ENCODE data around the gene EGLN3. TPM values are rescaled to one million over a fixed set of nuclear protein-coding genes. Genes with fewer than 3 reads are reported as not detected.

Gene EGLN3
- total and polyA plus RNA-seq, 4 donors: 0.33 to 46.7 (median 19.8) TPM

- Histone ChIP-seq H3K27ac (ENCODE audit: low read depth in 1 of 2, low read length in 2 of 2) (peak overlapping the region in 1 of 2 donors; percentile 47), H3K4me3 (ENCODE audit: low read length in 2 of 2) (peak overlapping the region in 1 of 2 donors; percentile 33), H3K4me1 (ENCODE audit: control insufficient read depth in 1 of 2, insufficient read depth in 2 of 2, low read length in 2 of 2) (no peaks in the 10 kb centered on the region), H3K36me3 (ENCODE audit: control insufficient read depth in 1 of 2, insufficient read depth in 2 of 2, low read length in 1 of 2) (no peaks in the 10 kb centered on the region), H3K27me3 (ENCODE audit: control insufficient read depth in 1 of 2, insufficient read depth in 2 of 2, low read length in 1 of 2) (peaks cover 0 to 1% of the 10 kb centered on the region in 2 donors), H3K9me3 (ENCODE audit: control insufficient read depth, low read length) (no peaks in the 10 kb centered on the region)
- intact Hi-C loops (cut with DNase I): no loop called here
- DNase-seq: no peak
- WGBS, 2 donors: 7 to 11% methylated on average over 5 of the region's 5 CpGs
- ATAC-seq (ENCODE audit: low FRiP score): no peak
Measured at GRCh38 chr14:33946679-33947476, 4.0 kb downstream of the EGLN3 start.

DNA sequence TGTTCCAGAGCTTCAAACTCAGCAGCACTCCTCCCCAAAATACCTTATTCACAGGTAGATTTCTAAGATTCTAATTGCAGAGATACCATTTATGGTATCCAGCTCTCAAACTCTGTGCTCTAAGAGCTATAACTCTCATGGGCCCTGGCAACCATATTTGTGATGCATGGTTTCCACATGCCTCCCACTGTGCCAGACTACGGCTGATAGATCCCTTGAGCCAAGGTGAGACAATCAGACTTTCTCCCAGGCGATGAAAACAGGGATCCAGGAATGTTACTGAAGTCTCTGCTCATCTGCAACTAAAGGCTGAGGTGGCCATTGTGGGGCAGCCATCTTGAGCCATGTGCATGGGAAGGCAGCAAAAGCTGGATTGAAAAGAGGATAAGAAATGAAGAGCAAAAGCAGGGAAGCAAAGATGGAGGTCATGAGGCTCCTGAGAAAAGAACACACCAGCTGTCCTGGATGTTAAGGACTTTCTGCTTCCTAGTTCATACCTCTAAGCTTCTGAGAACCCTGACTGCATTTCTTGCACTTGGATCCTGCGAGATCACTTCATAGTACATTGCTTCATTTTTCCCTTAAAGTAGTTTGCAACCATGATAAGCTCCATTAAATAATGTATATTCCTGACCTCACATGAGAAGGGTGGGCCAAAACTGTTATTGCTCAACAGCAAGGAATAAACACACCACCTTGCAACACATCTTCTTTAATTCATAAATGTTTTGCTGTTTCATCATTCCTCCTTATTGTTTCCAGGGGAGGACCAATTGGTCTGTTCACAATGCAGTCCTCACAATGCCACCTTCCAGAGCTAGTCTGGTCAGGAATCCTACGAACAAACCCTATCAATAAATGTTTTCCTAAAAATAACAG lies 5.4 kb downstream of the EGLN3 start:
- WGBS, 2 donors: 86 to 94% methylated on average over 4 of the region's 4 CpGs
- Histone ChIP-seq H3K27ac (ENCODE audit: low read depth in 1 of 2, low read length in 2 of 2) (no peak overlapping the region), H3K9me3 (ENCODE audit: control insufficient read depth, low read length) (no peaks in the 10 kb centered on the region), H3K36me3 (ENCODE audit: control insufficient read depth in 1 of 2, insufficient read depth in 2 of 2, low read length in 1 of 2) (no peaks in the 10 kb centered on the region), H3K27me3 (ENCODE audit: control insufficient read depth in 1 of 2, insufficient read depth in 2 of 2, low read length in 1 of 2) (peaks cover 0 to 1% of the 10 kb centered on the region in 2 donors), H3K4me3 (ENCODE audit: low read length in 2 of 2) (no peak overlapping the region), H3K4me1 (ENCODE audit: control insufficient read depth in 1 of 2, insufficient read depth in 2 of 2, low read length in 2 of 2) (peaks cover 0 to 2% of the 10 kb centered on the region in 2 donors)
- intact Hi-C loops (cut with DNase I): no loop called here
- no peak for DNase-seq
- ATAC-seq (ENCODE audit: low FRiP score): no peak

- H3K9me3 ChIP-seq (ENCODE audit: control insufficient read depth, low read length): no peaks in the 10 kb centered on the region
- intact Hi-C loops (cut with DNase I): no loop called here
- H3K27ac ChIP-seq (ENCODE audit: low read depth in 1 of 2, low read length in 2 of 2): no peak overlapping the region
- WGBS, 2 donors: 67 to 74% methylated on average over 8 of the region's 8 CpGs
- no peaks in the 10 kb centered on the region for H3K36me3 ChIP-seq (ENCODE audit: control insufficient read depth in 1 of 2, insufficient read depth in 2 of 2, low read length in 1 of 2)
- ATAC-seq (ENCODE audit: low FRiP score): no peak
- no peak overlapping the region for H3K4me3 ChIP-seq (ENCODE audit: low read length in 2 of 2)
- H3K4me1 ChIP-seq (ENCODE audit: control insufficient read depth in 1 of 2, insufficient read depth in 2 of 2, low read length in 2 of 2): peaks cover 0 to 2% of the 10 kb centered on the region in 2 donors
- no peak for DNase-seq
- peaks cover 0 to 1% of the 10 kb centered on the region in 2 donors for H3K27me3 ChIP-seq (ENCODE audit: control insufficient read depth in 1 of 2, insufficient read depth in 2 of 2, low read length in 1 of 2)
Measured at GRCh38 chr14:33943096-33943883, 7.6 kb downstream of the EGLN3 start.

DNA sequence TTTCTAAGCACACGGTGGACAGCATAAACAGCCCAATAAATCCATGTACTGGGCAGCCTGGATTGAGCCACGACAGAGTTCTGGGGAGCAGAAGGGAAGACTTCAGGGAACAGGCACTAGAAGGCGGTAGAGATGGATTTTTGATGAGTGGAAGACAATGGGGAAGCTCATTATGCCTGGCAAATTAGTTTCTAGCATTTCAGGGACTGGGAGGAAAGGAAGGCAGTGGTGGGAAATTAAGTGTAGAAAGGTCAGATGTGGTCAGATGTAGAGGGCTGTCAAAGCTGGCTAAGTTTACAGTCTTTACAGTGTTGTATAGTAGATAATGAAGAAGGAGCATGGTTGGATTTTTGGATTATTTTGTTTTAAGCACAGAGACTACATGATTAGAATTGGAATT lies 9.2 kb downstream of the EGLN3 start:
- no peak overlapping the region for H3K27ac ChIP-seq (ENCODE audit: low read depth in 1 of 2, low read length in 2 of 2)
- intact Hi-C loops (cut with DNase I): no loop called here
- DNase-seq (no peak), ATAC-seq (ENCODE audit: low FRiP score) (no peak)
- H3K9me3 ChIP-seq (ENCODE audit: control insufficient read depth, low read length): no peaks in the 10 kb centered on the region
- WGBS, 2 donors: 75 to 81% methylated on average over 3 of the region's 3 CpGs
- peaks cover 0 to 1% of the 10 kb centered on the region in 2 donors for H3K27me3 ChIP-seq (ENCODE audit: control insufficient read depth in 1 of 2, insufficient read depth in 2 of 2, low read length in 1 of 2)
- no peaks in the 10 kb centered on the region for H3K36me3 ChIP-seq (ENCODE audit: control insufficient read depth in 1 of 2, insufficient read depth in 2 of 2, low read length in 1 of 2)
- peaks cover 0 to 2% of the 10 kb centered on the region in 2 donors for H3K4me1 ChIP-seq (ENCODE audit: control insufficient read depth in 1 of 2, insufficient read depth in 2 of 2, low read length in 2 of 2)
- no peak overlapping the region for H3K4me3 ChIP-seq (ENCODE audit: low read length in 2 of 2)

GRCh38 chr14:33940561-33941011 lies 10.3 kb downstream of the EGLN3 start:
- WGBS, 2 donors: 27 to 28% methylated on average over 5 of the region's 5 CpGs
- Histone ChIP-seq H3K27ac (ENCODE audit: low read depth in 1 of 2, low read length in 2 of 2) (no peak overlapping the region), H3K9me3 (ENCODE audit: control insufficient read depth, low read length) (no peaks in the 10 kb centered on the region), H3K4me3 (ENCODE audit: low read length in 2 of 2) (no peak overlapping the region), H3K27me3 (ENCODE audit: control insufficient read depth in 1 of 2, insufficient read depth in 2 of 2, low read length in 1 of 2) (peaks cover 0 to 1% of the 10 kb centered on the region in 2 donors), H3K4me1 (ENCODE audit: control insufficient read depth in 1 of 2, insufficient read depth in 2 of 2, low read length in 2 of 2) (peaks cover 0 to 2% of the 10 kb centered on the region in 2 donors), H3K36me3 (ENCODE audit: control insufficient read depth in 1 of 2, insufficient read depth in 2 of 2, low read length in 1 of 2) (no peaks in the 10 kb centered on the region)
- ATAC-seq (ENCODE audit: low FRiP score) (no peak), DNase-seq (no peak)
- intact Hi-C loops (cut with DNase I): no loop called here

DNA sequence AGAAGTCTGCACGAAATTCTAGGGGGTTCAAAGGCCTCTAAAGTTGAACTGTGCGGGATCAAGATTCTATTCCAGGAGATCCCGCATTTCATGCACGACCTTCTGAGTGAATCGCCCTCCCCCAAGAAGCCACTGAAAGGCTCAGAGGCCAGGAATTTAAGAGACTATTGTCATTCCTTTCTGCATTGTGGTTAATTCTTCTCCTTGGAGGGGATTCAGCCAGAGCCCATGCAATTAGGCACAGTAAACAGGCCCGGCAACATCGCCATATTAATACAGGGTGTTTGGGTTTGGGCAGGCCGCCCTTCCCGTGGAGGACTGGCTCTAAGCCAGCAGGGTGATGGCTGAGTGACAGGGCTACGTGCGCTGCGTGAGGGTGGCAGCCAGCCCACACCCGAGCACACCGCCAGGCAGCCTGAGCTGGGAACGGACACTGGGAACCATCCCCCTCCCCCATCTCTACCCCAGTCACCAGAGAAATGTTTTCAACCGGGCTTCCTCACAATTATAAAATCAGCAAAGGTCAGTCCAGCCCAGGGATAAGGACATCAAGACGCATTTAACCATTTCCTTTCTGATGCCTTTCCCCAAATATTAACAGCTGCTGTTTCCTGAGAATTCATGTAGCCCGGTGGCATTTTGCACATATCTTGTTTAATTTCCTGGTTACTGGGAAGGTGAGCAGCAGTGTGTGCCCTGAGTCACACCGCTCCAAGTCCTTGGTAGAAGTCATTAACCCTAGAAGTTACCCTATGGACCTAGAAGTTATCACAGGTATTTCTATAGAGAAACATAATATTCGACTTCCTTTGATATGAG lies 12.5 kb downstream of the EGLN3 start:
- H3K4me1 ChIP-seq (ENCODE audit: control insufficient read depth in 1 of 2, insufficient read depth in 2 of 2, low read length in 2 of 2): peaks cover 0 to 2% of the 10 kb centered on the region in 2 donors
- ATAC-seq (ENCODE audit: low FRiP score): peak; percentile 86
- H3K27ac ChIP-seq (ENCODE audit: low read depth in 1 of 2, low read length in 2 of 2): peak overlapping the region in 1 of 2 donors; percentile 56
- peak overlapping the region in 1 of 2 donors; percentile 43 for H3K4me3 ChIP-seq (ENCODE audit: low read length in 2 of 2)
- intact Hi-C loops (cut with DNase I): no loop called here
- DNase-seq: peak; percentile 78 to 86
- H3K27me3 ChIP-seq (ENCODE audit: control insufficient read depth in 1 of 2, insufficient read depth in 2 of 2, low read length in 1 of 2): peaks cover 0 to 1% of the 10 kb centered on the region in 2 donors
- H3K36me3 ChIP-seq (ENCODE audit: control insufficient read depth in 1 of 2, insufficient read depth in 2 of 2, low read length in 1 of 2): no peaks in the 10 kb centered on the region
- WGBS, 2 donors: 11 to 15% methylated on average over 20 of the region's 20 CpGs
- no peaks in the 10 kb centered on the region for H3K9me3 ChIP-seq (ENCODE audit: control insufficient read depth, low read length)

- Histone ChIP-seq H3K36me3 (ENCODE audit: control insufficient read depth in 1 of 2, insufficient read depth in 2 of 2, low read length in 1 of 2) (no peaks in the 10 kb centered on the region), H3K27ac (ENCODE audit: low read depth in 1 of 2, low read length in 2 of 2) (no peak overlapping the region), H3K4me3 (ENCODE audit: low read length in 2 of 2) (no peak overlapping the region), H3K4me1 (ENCODE audit: control insufficient read depth in 1 of 2, insufficient read depth in 2 of 2, low read length in 2 of 2) (peaks cover 0 to 2% of the 10 kb centered on the region in 2 donors), H3K9me3 (ENCODE audit: control insufficient read depth, low read length) (no peaks in the 10 kb centered on the region), H3K27me3 (ENCODE audit: control insufficient read depth in 1 of 2, insufficient read depth in 2 of 2, low read length in 1 of 2) (no peaks in the 10 kb centered on the region)
- DNase-seq: no peak
- 38 to 48% methylated on average over 2 of the region's 2 CpGs for WGBS, 2 donors
- no peak for ATAC-seq (ENCODE audit: low FRiP score)
- intact Hi-C loops (cut with DNase I): no loop called here
Measured at GRCh38 chr14:33936391-33936790, 14.5 kb downstream of the EGLN3 start.
